ENCODE data around the gene PKNOX1.

GRCh38 chr21:42965211-42965560, 9.2 kb upstream of the PKNOX1 start:
- TF ChIP-seq CTCF (CRISPR knock-in tag; IDR thresholded peaks at IDR 0.05), result no peak
- no peak for TF ChIP-seq TAF1 (CRISPR knock-in tag; IDR thresholded peaks at IDR 0.05)
- no peak for TF ChIP-seq ZNF614 (CRISPR knock-in tag; IDR thresholded peaks at IDR 0.05; ENCODE audit: borderline replicate concordance)
- no peak for TF ChIP-seq PHF8 (CRISPR knock-in tag; IDR thresholded peaks at IDR 0.05)
- no peak for TF ChIP-seq HMG20B (CRISPR knock-in tag; conservative IDR thresholded peaks at IDR 0.05)
- no peak for TF ChIP-seq SETDB1 (CRISPR knock-in tag; IDR thresholded peaks at IDR 0.05; ENCODE audit: borderline replicate concordance)
- no peak for TF ChIP-seq ZBTB43 (CRISPR knock-in tag; conservative IDR thresholded peaks at IDR 0.05)
- no peak for TF ChIP-seq ELF4 (CRISPR knock-in tag; IDR thresholded peaks at IDR 0.05; ENCODE audit: borderline replicate concordance)
- no peak for TF ChIP-seq ZNF510 (CRISPR knock-in tag; IDR thresholded peaks at IDR 0.05; ENCODE audit: low read depth)
- TF ChIP-seq WIZ (CRISPR knock-in tag; IDR thresholded peaks at IDR 0.05), result no peak
- no peak for TF ChIP-seq SIN3A (IDR thresholded peaks at IDR 0.05; ENCODE audit: borderline replicate concordance, low read depth, low read length)
- TF ChIP-seq ZNF331 (CRISPR knock-in tag; IDR thresholded peaks at IDR 0.05), result no peak
